ENCODE results near the gene NREP.

Gene NREP

DNA sequence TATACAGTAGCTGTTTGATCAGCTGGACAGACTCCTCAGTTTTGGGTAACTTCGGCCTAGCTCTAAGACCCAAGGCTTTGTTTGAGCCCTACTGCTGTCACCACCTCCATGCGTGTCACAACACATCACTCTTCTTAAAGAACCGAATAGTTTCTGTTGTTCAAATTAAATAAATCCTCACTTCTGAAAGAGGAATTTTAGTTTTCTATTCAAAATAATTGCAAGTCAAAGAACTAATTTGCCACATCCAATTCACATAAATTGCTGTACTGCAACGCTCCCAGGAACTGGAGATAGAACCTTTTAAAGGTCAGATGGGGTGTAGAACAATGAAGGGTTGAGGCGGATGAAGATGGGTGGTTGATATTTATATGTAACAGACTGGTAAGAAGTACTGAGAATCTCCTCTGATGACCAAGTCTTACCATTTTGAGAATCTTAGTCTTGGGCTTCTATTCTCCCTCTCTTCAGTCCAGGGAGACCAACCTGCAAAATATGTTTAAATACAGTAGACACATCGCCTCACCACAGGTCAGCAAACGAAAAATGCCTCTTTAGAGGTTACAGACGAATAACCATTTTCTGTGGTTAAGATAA lies 1.6 kb downstream of the NREP start:
- TF ChIP-seq EZH2 (IDR thresholded peaks at IDR 0.05; ENCODE audit: borderline replicate concordance, low read depth, low read length, severe bottlenecking) = no peak
- TF ChIP-seq, protein P1, sequence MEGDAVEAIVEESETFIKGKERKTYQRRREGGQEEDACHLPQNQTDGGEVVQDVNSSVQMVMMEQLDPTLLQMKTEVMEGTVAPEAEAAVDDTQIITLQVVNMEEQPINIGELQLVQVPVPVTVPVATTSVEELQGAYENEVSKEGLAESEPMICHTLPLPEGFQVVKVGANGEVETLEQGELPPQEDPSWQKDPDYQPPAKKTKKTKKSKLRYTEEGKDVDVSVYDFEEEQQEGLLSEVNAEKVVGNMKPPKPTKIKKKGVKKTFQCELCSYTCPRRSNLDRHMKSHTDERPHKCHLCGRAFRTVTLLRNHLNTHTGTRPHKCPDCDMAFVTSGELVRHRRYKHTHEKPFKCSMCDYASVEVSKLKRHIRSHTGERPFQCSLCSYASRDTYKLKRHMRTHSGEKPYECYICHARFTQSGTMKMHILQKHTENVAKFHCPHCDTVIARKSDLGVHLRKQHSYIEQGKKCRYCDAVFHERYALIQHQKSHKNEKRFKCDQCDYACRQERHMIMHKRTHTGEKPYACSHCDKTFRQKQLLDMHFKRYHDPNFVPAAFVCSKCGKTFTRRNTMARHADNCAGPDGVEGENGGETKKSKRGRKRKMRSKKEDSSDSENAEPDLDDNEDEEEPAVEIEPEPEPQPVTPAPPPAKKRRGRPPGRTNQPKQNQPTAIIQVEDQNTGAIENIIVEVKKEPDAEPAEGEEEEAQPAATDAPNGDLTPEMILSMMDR (IDR thresholded peaks at IDR 0.05; ENCODE audit: borderline replicate concordance, extremely low read depth, low read length, poor library complexity, severe bottlenecking) = no peak
- ATAC-seq (ENCODE audit: insufficient read depth, low read depth) = no peak
- H3K9ac ChIP-seq (ENCODE audit: low read depth, low read length) = peak overlapping the region; percentile 97

DNA sequence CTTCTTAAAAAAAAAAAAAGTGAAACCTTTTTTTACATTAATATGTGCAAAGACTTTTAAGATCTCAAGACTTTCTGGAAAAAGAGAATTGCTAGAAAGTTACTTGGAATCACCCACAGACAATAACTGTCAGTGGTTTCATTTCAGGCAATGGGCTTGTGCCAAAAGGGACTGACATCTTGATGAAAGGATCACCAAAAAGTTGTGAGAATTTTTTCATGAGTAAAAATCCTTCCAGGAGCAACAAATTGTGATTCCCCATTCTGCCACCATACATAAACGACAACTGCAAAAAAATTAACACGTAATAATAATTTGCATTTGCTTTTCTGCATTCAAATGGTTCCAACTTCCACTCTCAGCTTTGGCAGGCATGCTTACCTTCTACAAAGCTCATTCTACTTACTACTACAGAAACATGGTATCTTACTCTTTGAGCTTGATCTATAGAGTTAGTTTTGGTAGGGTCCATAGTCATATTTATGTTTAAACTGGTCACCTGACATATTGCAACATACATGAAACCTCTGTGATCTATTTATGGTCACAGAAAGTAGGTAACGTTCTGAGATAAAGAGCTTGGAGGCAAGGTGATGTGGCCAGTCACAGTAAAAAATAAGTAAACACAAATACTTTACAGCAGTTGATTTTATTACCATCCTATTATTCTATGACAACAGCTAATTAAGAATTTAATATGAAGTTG lies 3.0 kb downstream of the NREP start:
- Histone ChIP-seq H3K4me1 (ENCODE audit: insufficient read depth, low read length) (peaks cover 77% of the 10 kb centered on the region), H3K4me2 (ENCODE audit: insufficient read depth, low read length) (peak overlapping the region; percentile 77), H4K20me1 (ENCODE audit: insufficient read depth, low read length) (peaks cover 5% of the 10 kb centered on the region), H3K27me3 (ENCODE audit: insufficient read depth, low read length, poor library complexity) (no peaks in the 10 kb centered on the region), H3K4me3 (ENCODE audit: low read depth in 1 of 2, low read length in 2 of 2) (peak overlapping the region; percentile 77 to 93; a peak in 3 of 4 replicates), H3K79me2 (ENCODE audit: insufficient read depth, low read length) (peaks cover 79% of the 10 kb centered on the region), H3K9ac (ENCODE audit: low read depth, low read length) (peak overlapping the region; percentile 97), H3K27ac (ENCODE audit: low read length) (peak overlapping the region; percentile 100), H3K9me3 (ENCODE audit: insufficient read depth, low read length, severe bottlenecking) (no peaks in the 10 kb centered on the region), H3K36me3 (ENCODE audit: insufficient read depth, low read length) (peaks cover 60% of the 10 kb centered on the region), H2AFZ (ENCODE audit: low read depth, low read length) (no peak overlapping the region)
- ATAC-seq (ENCODE audit: insufficient read depth, low read depth) = no peak
- DNase-seq = no peak
- TF ChIP-seq EZH2 (IDR thresholded peaks at IDR 0.05; ENCODE audit: borderline replicate concordance, low read depth, low read length, severe bottlenecking) = no peak
- TF ChIP-seq, protein P1 (IDR thresholded peaks at IDR 0.05; ENCODE audit: borderline replicate concordance, extremely low read depth, low read length, poor library complexity, severe bottlenecking) = no peak

More for the DNA sequence above, 1.6 kb downstream of the NREP start:
- H3K27me3 ChIP-seq (ENCODE audit: insufficient read depth, low read length, poor library complexity) = no peaks in the 10 kb centered on the region
- H2AFZ ChIP-seq (ENCODE audit: low read depth, low read length) = no peak overlapping the region; the same call in 1 of the 2 replicates
- H3K4me3 ChIP-seq (ENCODE audit: low read depth in 1 of 2, low read length in 2 of 2) = peak overlapping the region; percentile 77 to 93
- peaks cover 46% of the 10 kb centered on the region for H3K36me3 ChIP-seq (ENCODE audit: insufficient read depth, low read length)
- H3K4me1 ChIP-seq (ENCODE audit: insufficient read depth, low read length) = peaks cover 64% of the 10 kb centered on the region
- H4K20me1 ChIP-seq (ENCODE audit: insufficient read depth, low read length) = no peaks in the 10 kb centered on the region
- no peaks in the 10 kb centered on the region for H3K9me3 ChIP-seq (ENCODE audit: insufficient read depth, low read length, severe bottlenecking)
- H3K27ac ChIP-seq (ENCODE audit: low read length) = peak overlapping the region; percentile 100
- peaks cover 65% of the 10 kb centered on the region for H3K79me2 ChIP-seq (ENCODE audit: insufficient read depth, low read length)
- H3K4me2 ChIP-seq (ENCODE audit: insufficient read depth, low read length) = peak overlapping the region; percentile 77
- no peak for DNase-seq

DNA sequence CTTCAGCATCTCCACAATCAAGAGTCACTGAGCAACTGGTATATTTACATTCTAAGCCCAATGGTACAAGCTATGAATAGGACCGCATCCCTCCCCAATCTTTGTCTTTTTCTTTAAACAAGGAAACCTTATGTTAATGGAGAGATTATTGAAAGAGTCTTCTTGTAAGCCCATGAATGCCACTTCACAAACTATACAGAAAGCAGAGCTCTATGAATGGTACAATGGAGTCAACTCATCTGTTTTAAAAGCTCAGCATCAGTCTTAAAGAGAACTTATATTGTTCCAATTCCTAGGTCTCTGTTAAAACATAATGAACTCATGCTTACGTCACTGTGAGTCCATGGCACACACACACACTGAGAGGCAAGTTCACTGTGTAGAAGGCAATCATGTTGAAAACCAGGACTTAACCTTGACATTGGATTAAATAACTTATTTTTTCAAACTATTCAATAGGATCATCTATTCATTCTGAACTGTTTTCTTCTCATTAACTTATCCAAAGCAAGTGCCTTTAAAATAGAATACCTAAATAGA lies 4.5 kb downstream of the NREP start:
- Histone ChIP-seq H3K9ac (ENCODE audit: low read depth, low read length) (no peak overlapping the region), H3K4me2 (ENCODE audit: insufficient read depth, low read length) (peak overlapping the region; percentile 77), H3K27me3 (ENCODE audit: insufficient read depth, low read length, poor library complexity) (no peaks in the 10 kb centered on the region), H3K9me3 (ENCODE audit: insufficient read depth, low read length, severe bottlenecking) (no peaks in the 10 kb centered on the region), H2AFZ (ENCODE audit: low read depth, low read length) (no peak overlapping the region), H3K4me3 (ENCODE audit: low read depth in 1 of 2, low read length in 2 of 2) (peak overlapping the region in 1 of 2 experiments; percentile 38; a peak in 2 of 4 replicates), H3K36me3 (ENCODE audit: insufficient read depth, low read length) (peaks cover 73% of the 10 kb centered on the region), H3K27ac (ENCODE audit: low read length) (peak overlapping the region; percentile 39), H3K79me2 (ENCODE audit: insufficient read depth, low read length) (peaks cover 95% of the 10 kb centered on the region), H3K4me1 (ENCODE audit: insufficient read depth, low read length) (peaks cover 80% of the 10 kb centered on the region), H4K20me1 (ENCODE audit: insufficient read depth, low read length) (peaks cover 10% of the 10 kb centered on the region)
- DNase-seq = no peak
- TF ChIP-seq, protein P1 (IDR thresholded peaks at IDR 0.05; ENCODE audit: borderline replicate concordance, extremely low read depth, low read length, poor library complexity, severe bottlenecking) = no peak
- TF ChIP-seq EZH2 (IDR thresholded peaks at IDR 0.05; ENCODE audit: borderline replicate concordance, low read depth, low read length, severe bottlenecking) = no peak
- no peak for ATAC-seq (ENCODE audit: insufficient read depth, low read depth)
